DND-41 (cell line): ENCODE results near the gene CLMN.

ENCODE experiments used
- ATAC-seq: fragments of 200-7000 bp; cut with Tn5 transposase; 3 replicates; pipeline ENCODE4 v1.9.1; 2021; ENCODE audit warnings: low read depth; ENCODE audit not compliant: insufficient read depth
- DNase-seq: peaks from one replicate; pipeline ENCODE4 v3.0.0-alpha.2; 2020
- H2AFZ ChIP-seq: 2 replicates; pipeline ENCODE4 v1.6.0; 2012; ENCODE audit warnings: low read depth, low read length
- H3K27ac ChIP-seq: 2 replicates; pipeline ENCODE4 v1.5.1; 2012; ENCODE audit warnings: low read length, inconsistent platforms
- H3K27me3 ChIP-seq: fragments of 200-600 bp; sonication (generic); 2 replicates; pipeline ENCODE4 v1.6.0; 2012; ENCODE audit warnings: low read length, mild to moderate bottlenecking, inconsistent platforms; ENCODE audit not compliant: insufficient read depth, poor library complexity
- H3K36me3 ChIP-seq: 2 replicates; pipeline ENCODE4 v1.5.1; 2012; ENCODE audit warnings: low read length, inconsistent platforms; ENCODE audit not compliant: insufficient read depth
- H3K4me1 ChIP-seq: 2 replicates; pipeline ENCODE4 v1.5.1; 2012; ENCODE audit warnings: mild to moderate bottlenecking, low read length; ENCODE audit not compliant: insufficient read depth
- H3K4me2 ChIP-seq: 2 replicates; pipeline ENCODE4 v1.6.0; 2012; ENCODE audit warnings: mild to moderate bottlenecking, moderate library complexity, low read length, inconsistent platforms; ENCODE audit not compliant: insufficient read depth
- H3K4me3 ChIP-seq, 2 experiments: fragments of 200-600 bp in 1 of 2; shearing (Covaris generic) in 1 of 2; 2 replicates each; pipeline ENCODE4 v1.5.1; 2012 to 2016; ENCODE audit warnings: inconsistent platforms in 2 of 2, low read length in 2 of 2, mild to moderate bottlenecking in 2 of 2, low read depth in 1 of 2, moderate library complexity in 1 of 2
- H3K79me2 ChIP-seq: 2 replicates; pipeline ENCODE4 v1.6.0; 2012; ENCODE audit warnings: low read length, inconsistent platforms; ENCODE audit not compliant: insufficient read depth
- H3K9ac ChIP-seq: 2 replicates; pipeline ENCODE4 v1.6.0; 2012; ENCODE audit warnings: low read depth, mild to moderate bottlenecking, inconsistent platforms, low read length, moderate library complexity
- H3K9me3 ChIP-seq: 2 replicates; pipeline ENCODE4 v1.5.1; 2012; ENCODE audit warnings: low read length, moderate library complexity, mild to moderate bottlenecking, inconsistent platforms; ENCODE audit not compliant: insufficient read depth, severe bottlenecking
- H4K20me1 ChIP-seq: 2 replicates; pipeline ENCODE4 v1.6.0; 2012; ENCODE audit warnings: low read length; ENCODE audit not compliant: insufficient read depth
- CTCF ChIP-seq: IDR thresholded peaks from 2 replicates; pipeline ENCODE4 v1.5.1; 2012; ENCODE audit warnings: borderline replicate concordance, low read length, moderate library complexity, mild to moderate bottlenecking; ENCODE audit not compliant: poor library complexity, severe bottlenecking; ENCODE audit errors: extremely low read depth
- EZH2 ChIP-seq: IDR thresholded peaks from 3 replicates; pipeline ENCODE4 v1.6.1; 2012; ENCODE audit warnings: borderline replicate concordance, low read depth, mild to moderate bottlenecking, moderate library complexity, low read length, inconsistent platforms; ENCODE audit not compliant: severe bottlenecking

The CLMN gene

GRCh38 chr14:95316821-95317220 lies 2.9 kb downstream of the CLMN start:
- Histone ChIP-seq H3K27me3 (peaks cover 9% of the 10 kb centered on the region), H3K79me2 (no peaks in the 10 kb centered on the region), H3K4me1 (peaks cover 13% of the 10 kb centered on the region), H4K20me1 (no peaks in the 10 kb centered on the region; the same call in 1 of the 2 replicates), H3K36me3 (no peaks in the 10 kb centered on the region), H3K4me2 (no peak overlapping the region), H3K27ac (no peak overlapping the region), H3K9me3 (no peaks in the 10 kb centered on the region), H2AFZ (no peak overlapping the region), H3K9ac (no peak overlapping the region), H3K4me3 (no peak overlapping the region)
- DNase-seq (no peak), ATAC-seq (no peak)
- TF ChIP-seq CTCF (no peak), EZH2 (no peak)

GRCh38 chr14:95315579-95315978 lies 4.1 kb downstream of the CLMN start:
- DNase-seq: no peak
- no peak overlapping the region for H3K4me2 ChIP-seq

GRCh38 chr14:95315156-95315555 lies 4.6 kb downstream of the CLMN start:
- Histone ChIP-seq H3K36me3 (no peaks in the 10 kb centered on the region), H3K4me2 (no peak overlapping the region), H4K20me1 (no peaks in the 10 kb centered on the region; the same call in 1 of the 2 replicates), H2AFZ (no peak overlapping the region), H3K27ac (no peak overlapping the region), H3K9ac (no peak overlapping the region), H3K79me2 (no peaks in the 10 kb centered on the region), H3K9me3 (no peaks in the 10 kb centered on the region), H3K27me3 (peaks cover 1% of the 10 kb centered on the region), H3K4me1 (peaks cover 8% of the 10 kb centered on the region), H3K4me3 (no peak overlapping the region)
- DNase-seq: no peak
- ATAC-seq: no peak
- no peak for TF ChIP-seq CTCF

More at GRCh38 chr14:95315579-95315978, 4.1 kb downstream of the CLMN start:
- Histone ChIP-seq H3K4me1 (peaks cover 12% of the 10 kb centered on the region), H4K20me1 (no peaks in the 10 kb centered on the region; the same call in 1 of the 2 replicates), H3K79me2 (no peaks in the 10 kb centered on the region), H3K27me3 (peaks cover 5% of the 10 kb centered on the region), H3K36me3 (no peaks in the 10 kb centered on the region), H3K4me3 (no peak overlapping the region), H3K9me3 (no peaks in the 10 kb centered on the region), H3K9ac (no peak overlapping the region), H2AFZ (no peak overlapping the region), H3K27ac (no peak overlapping the region)
- no peak for TF ChIP-seq EZH2
- TF ChIP-seq CTCF: no peak
- ATAC-seq: no peak

GRCh38 chr14:95314609-95315008 lies 5.1 kb downstream of the CLMN start:
- no peak overlapping the region for H3K9ac ChIP-seq
- no peaks in the 10 kb centered on the region for H3K36me3 ChIP-seq
- no peaks in the 10 kb centered on the region for H3K79me2 ChIP-seq
- no peaks in the 10 kb centered on the region for H3K9me3 ChIP-seq
- peaks cover 6% of the 10 kb centered on the region; the same call in 1 of the 2 replicates for H3K4me1 ChIP-seq
- no peak overlapping the region for H3K27ac ChIP-seq
- no peak overlapping the region for H2AFZ ChIP-seq
- no peak overlapping the region for H3K4me3 ChIP-seq
- DNase-seq (no peak), ATAC-seq (no peak)
- TF ChIP-seq EZH2: no peak
- no peak for TF ChIP-seq CTCF
- H4K20me1 ChIP-seq: no peaks in the 10 kb centered on the region; the same call in 1 of the 2 replicates
- no peaks in the 10 kb centered on the region for H3K27me3 ChIP-seq
- H3K4me2 ChIP-seq: no peak overlapping the region
